ENCODE data around the gene SIRPA.

Gene SIRPA

GRCh38 chr20:1868856-1869255, 26.4 kb upstream of the SIRPA start:
- TF ChIP-seq CTCF (IDR thresholded peaks at IDR 0.05; ENCODE audit: low read depth, low read length) = no peak

GRCh38 chr20:1870323-1870722, 24.9 kb upstream of the SIRPA start:
- no peak for TF ChIP-seq CTCF (IDR thresholded peaks at IDR 0.05; ENCODE audit: low read depth, low read length)
- H3K4me3 ChIP-seq (ENCODE audit: low read depth, low read length) = no peak overlapping the region

More at GRCh38 chr20:1868856-1869255, 26.4 kb upstream of the SIRPA start:
- H3K4me3 ChIP-seq (ENCODE audit: low read depth, low read length) = no peak overlapping the region

- no peak for TF ChIP-seq CTCF (IDR thresholded peaks at IDR 0.05; ENCODE audit: low read depth, low read length)
- no peak overlapping the region for H3K4me3 ChIP-seq (ENCODE audit: low read depth, low read length)
These were observed 24.2 kb upstream of the SIRPA start for GRCh38 chr20:1870792-1871550.

- H3K4me3 ChIP-seq (ENCODE audit: low read depth, low read length) = no peak overlapping the region
- no peak for TF ChIP-seq CTCF (IDR thresholded peaks at IDR 0.05; ENCODE audit: low read depth, low read length)
These were observed 23.3 kb upstream of the SIRPA start for GRCh38 chr20:1871807-1872458.

GRCh38 chr20:1872459-1873097, 22.6 kb upstream of the SIRPA start:
- no peak for TF ChIP-seq CTCF (IDR thresholded peaks at IDR 0.05; ENCODE audit: low read depth, low read length)
- no peak overlapping the region for H3K4me3 ChIP-seq (ENCODE audit: low read depth, low read length)

- H3K4me3 ChIP-seq (ENCODE audit: low read depth, low read length) = no peak overlapping the region
- no peak for TF ChIP-seq CTCF (IDR thresholded peaks at IDR 0.05; ENCODE audit: low read depth, low read length)
These were observed 20.6 kb upstream of the SIRPA start for GRCh38 chr20:1874450-1875182.
